GM12865 (cell line): Measurements from ENCODE around the gene RFC1.
"Not testable (repeated sequence)": the region's sequence is repeated elsewhere in the genome, so short reads cannot be mapped to it uniquely, and the experiment has no call there.

Experiments used
- DNase-seq: peaks from one replicate; pipeline ENCODE4 v3.0.0; 2010; ENCODE audit warnings: low read depth
- H3K4me3 ChIP-seq: 2 replicates; pipeline ENCODE4 v1.5.1; 2011; ENCODE audit warnings: mild to moderate bottlenecking, low read depth, low read length, control low read depth
- TF ChIP-seq, protein P1 (sequence below): IDR thresholded peaks from 2 replicates; pipeline ENCODE4 v1.5.1; 2011; ENCODE audit warnings: low read length, control low read depth, low read depth, inconsistent platforms; ENCODE audit not compliant: insufficient read depth; ENCODE audit errors: missing control alignments

RFC1 gene, protein sequence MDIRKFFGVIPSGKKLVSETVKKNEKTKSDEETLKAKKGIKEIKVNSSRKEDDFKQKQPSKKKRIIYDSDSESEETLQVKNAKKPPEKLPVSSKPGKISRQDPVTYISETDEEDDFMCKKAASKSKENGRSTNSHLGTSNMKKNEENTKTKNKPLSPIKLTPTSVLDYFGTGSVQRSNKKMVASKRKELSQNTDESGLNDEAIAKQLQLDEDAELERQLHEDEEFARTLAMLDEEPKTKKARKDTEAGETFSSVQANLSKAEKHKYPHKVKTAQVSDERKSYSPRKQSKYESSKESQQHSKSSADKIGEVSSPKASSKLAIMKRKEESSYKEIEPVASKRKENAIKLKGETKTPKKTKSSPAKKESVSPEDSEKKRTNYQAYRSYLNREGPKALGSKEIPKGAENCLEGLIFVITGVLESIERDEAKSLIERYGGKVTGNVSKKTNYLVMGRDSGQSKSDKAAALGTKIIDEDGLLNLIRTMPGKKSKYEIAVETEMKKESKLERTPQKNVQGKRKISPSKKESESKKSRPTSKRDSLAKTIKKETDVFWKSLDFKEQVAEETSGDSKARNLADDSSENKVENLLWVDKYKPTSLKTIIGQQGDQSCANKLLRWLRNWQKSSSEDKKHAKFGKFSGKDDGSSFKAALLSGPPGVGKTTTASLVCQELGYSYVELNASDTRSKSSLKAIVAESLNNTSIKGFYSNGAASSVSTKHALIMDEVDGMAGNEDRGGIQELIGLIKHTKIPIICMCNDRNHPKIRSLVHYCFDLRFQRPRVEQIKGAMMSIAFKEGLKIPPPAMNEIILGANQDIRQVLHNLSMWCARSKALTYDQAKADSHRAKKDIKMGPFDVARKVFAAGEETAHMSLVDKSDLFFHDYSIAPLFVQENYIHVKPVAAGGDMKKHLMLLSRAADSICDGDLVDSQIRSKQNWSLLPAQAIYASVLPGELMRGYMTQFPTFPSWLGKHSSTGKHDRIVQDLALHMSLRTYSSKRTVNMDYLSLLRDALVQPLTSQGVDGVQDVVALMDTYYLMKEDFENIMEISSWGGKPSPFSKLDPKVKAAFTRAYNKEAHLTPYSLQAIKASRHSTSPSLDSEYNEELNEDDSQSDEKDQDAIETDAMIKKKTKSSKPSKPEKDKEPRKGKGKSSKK

DNA sequence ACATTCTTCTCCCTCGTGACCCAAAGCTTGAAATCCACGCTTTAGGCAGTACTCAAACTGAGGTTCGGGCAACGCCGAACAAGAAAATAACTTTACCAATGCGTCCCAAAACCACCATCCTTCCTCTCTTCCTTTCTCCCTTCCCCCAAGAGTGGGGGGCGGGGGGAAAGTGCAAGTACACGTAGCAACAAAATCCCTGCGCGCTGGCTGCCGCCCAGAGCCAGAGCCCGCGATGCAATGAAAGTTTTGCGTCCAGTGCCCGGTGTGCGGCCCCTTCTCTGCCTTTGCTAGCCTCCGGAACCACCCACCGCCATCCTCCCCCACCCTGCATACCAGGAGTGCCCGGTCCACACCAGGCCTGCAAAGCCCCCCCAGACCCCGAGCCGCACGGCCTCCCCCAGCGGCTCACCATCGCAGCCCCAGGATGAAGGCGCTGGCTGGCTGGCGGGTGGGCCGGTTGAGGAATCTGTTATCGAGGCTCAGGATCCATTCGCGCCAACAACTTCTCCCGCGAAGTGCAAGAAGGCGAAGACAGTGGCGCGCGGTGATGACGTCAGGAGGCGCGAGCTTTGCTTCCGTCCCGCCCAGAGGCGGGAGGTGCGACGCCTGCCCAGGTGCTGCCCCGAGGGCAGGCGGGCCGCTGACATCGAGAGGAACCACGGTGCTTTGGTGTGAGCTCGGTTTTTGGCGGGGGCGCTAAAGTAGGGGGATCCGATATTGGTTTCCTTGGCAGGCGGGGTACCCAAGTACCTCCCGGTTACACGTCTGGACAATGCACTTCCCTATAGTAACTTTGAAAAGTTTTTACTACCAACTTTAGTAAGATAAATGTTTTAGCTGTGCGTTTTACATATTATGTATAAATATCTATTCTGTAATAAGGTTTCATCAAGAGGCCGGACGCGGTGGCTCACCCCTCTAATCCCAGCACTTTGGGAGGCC, at the start of gene RFC1:
Gene RFC1 (minus strand): TSS at position 533 of the 942 bp plus-strand sequence. CDS start 121 bp downstream, at position 412.
- peak within 1 kb of the TSS; percentile 79 for H3K4me3 ChIP-seq
- TF ChIP-seq, protein P1, sequence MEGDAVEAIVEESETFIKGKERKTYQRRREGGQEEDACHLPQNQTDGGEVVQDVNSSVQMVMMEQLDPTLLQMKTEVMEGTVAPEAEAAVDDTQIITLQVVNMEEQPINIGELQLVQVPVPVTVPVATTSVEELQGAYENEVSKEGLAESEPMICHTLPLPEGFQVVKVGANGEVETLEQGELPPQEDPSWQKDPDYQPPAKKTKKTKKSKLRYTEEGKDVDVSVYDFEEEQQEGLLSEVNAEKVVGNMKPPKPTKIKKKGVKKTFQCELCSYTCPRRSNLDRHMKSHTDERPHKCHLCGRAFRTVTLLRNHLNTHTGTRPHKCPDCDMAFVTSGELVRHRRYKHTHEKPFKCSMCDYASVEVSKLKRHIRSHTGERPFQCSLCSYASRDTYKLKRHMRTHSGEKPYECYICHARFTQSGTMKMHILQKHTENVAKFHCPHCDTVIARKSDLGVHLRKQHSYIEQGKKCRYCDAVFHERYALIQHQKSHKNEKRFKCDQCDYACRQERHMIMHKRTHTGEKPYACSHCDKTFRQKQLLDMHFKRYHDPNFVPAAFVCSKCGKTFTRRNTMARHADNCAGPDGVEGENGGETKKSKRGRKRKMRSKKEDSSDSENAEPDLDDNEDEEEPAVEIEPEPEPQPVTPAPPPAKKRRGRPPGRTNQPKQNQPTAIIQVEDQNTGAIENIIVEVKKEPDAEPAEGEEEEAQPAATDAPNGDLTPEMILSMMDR = no peak
- peak; percentile 96 for DNase-seq

DNA sequence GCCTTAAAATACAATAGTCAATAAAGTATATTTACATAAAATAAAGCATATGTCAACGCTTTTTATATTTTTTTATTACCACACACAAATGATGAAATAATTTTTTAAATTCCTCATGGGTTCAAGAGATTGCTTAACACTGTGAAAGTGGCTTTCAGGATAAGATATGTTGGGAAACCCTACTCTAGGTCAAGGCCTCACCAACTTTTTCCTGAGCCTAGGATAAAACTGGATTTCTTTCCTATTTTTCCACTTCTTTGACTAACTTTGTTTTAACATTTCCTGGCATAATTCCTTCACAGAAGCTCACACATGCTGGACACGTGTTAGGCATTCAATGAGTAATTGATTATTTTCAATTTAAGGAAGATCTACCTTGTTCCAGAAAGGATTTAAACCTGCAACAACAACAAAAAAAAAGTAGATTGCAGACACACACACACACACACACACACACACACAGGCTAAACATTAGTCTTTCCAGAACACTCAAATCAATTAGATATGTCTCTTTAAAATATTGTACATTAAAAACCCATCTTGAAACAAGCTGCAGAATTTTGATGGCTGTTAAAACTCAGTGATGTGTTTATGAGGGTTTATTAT, 49.6 kb upstream of the RFC1 start:
- DNase-seq = no peak
- H3K4me3 ChIP-seq = no peak overlapping the region
- TF ChIP-seq, protein P1 = no peak

GRCh38 chr4:39411561-39411960, 45.4 kb upstream of the RFC1 start:
- not testable (repeated sequence) for H3K4me3 ChIP-seq, DNase-seq

DNA sequence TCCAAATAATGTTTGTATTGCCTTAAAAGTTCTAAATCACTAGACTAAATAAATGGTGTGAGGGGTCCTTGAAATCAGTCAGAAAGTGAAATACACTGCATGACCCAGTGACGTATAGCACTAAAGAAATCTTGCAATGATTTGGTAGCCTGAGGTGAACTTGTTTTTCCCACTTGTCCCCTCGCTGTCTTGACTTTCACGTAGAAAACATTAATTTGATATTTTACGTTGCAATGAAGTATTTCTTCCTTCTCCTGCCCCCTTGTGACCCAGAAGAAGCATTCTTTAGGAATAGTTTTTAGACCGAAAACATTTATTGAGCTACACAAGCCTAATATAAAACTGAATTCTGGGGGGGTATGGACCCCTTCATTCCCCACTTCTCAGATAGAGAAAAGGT, 44.3 kb upstream of the RFC1 start:
- peak; percentile 3 for DNase-seq
- TF ChIP-seq, protein P1 = peak; percentile 10

GRCh38 chr4:39407584-39407885, 41.4 kb upstream of the RFC1 start:
- TF ChIP-seq, protein P1 = no peak
- no peak for DNase-seq
- H3K4me3 ChIP-seq = no peak overlapping the region

More for the DNA sequence above, 44.3 kb upstream of the RFC1 start:
- H3K4me3 ChIP-seq = no peak overlapping the region

- DNase-seq = no peak
- TF ChIP-seq, protein P1 = no peak
- no peak within 1 kb of the TSS for H3K4me3 ChIP-seq
Measured at GRCh38 chr4:39406763-39407583, 40.8 kb upstream of the RFC1 start, which contains the start of gene KLB. TSS of gene KLB (plus strand) at chr4:39406930. CDS start at chr4:39406950, 20 bp downstream.

DNA sequence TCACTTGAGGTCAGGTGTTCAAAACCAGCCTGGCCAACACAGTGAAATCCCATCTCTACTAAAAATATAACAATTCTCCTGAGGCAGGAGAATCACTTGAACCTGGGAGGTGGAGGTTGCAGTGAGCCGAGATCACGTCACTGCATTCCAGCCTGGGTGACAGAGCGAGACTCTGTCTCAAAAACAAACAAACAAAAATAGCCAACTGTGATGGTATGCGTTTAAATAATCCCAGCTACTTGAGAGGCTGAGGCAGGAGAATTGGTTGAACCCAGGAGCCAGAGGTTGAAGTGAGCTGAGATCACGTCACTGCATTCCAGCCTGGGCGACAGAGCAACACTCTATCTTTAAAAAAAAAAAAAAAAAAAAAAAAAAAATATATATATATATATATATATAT, 35.5 kb upstream of the RFC1 start:
- not testable (repeated sequence) for H3K4me3 ChIP-seq, DNase-seq
